ENCODE data around the gene CEBPG.

DNA sequence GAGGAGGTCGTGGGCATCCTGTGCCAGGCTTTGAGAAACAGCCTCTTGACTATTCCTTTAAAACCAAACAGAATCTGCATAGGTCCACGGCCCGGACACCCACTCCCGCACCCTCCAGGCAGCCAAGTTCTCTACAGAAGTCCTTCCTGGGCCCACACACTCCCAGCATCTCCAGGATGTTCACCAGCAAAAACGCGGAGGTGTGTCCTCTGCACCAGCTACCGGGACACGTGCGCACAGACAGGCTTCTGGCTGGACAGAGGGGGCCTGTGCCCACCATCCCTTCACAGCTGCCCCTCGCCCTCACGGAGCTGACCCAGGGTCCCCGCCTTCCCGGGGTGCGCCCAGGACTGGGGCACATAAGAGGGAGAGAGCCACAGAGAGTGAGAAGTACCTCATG, 44.2 kb downstream of the CEBPG start:
- TF ChIP-seq CTCF (IDR thresholded peaks at IDR 0.05; ENCODE audit: insufficient read depth, low read length) (no peak), POLR2AphosphoS5 (IDR thresholded peaks at IDR 0.05; ENCODE audit: low read depth) (no peak), SPI1 (IDR thresholded peaks at IDR 0.05; ENCODE audit: borderline replicate concordance, low read depth) (no peak)
